Fibroblast of lung (primary cell): ENCODE data around the gene BHLHA9.

Experiments used
- EZH2 ChIP-seq: IDR thresholded peaks from 2 replicates; pipeline ENCODE4 v1.5.1; 2012; ENCODE audit warnings: low read length, control low read depth, mild to moderate bottlenecking; ENCODE audit errors: missing control alignments
- TF ChIP-seq, protein P1 (sequence below), 2 donors: IDR thresholded peaks in 1 of 2; conservative IDR thresholded peaks in 1 of 2; 1 replicate in 1 of 2; 2 replicates in 1 of 2; pipeline ENCODE4 v1.5.1; 2011 to 2012; ENCODE audit warnings: low read length in 2 of 2, control low read depth in 1 of 2, inconsistent platforms in 1 of 2, low read depth in 1 of 2, mild to moderate bottlenecking in 1 of 2

DNA sequence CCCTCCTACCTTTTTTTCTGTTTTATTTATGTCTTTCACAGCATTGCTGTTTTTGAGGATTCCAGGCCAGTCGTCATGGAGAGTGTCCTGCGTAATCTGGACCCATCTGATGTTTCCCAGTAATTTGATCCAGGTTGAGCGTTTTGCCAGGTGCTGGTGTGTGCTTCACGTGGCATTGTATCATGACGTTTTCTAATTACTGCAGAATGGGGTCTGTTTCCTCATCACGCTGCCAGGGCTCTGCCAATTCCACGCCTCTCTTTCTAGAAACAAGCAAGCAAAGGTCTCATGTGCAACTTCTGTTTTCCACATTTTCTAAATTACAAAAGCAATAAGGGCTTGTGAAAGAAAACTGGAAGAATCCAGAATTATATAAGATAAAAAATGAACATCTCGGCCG lies 28.3 kb upstream of the BHLHA9 start:
- no peak for TF ChIP-seq EZH2
- TF ChIP-seq, protein P1, sequence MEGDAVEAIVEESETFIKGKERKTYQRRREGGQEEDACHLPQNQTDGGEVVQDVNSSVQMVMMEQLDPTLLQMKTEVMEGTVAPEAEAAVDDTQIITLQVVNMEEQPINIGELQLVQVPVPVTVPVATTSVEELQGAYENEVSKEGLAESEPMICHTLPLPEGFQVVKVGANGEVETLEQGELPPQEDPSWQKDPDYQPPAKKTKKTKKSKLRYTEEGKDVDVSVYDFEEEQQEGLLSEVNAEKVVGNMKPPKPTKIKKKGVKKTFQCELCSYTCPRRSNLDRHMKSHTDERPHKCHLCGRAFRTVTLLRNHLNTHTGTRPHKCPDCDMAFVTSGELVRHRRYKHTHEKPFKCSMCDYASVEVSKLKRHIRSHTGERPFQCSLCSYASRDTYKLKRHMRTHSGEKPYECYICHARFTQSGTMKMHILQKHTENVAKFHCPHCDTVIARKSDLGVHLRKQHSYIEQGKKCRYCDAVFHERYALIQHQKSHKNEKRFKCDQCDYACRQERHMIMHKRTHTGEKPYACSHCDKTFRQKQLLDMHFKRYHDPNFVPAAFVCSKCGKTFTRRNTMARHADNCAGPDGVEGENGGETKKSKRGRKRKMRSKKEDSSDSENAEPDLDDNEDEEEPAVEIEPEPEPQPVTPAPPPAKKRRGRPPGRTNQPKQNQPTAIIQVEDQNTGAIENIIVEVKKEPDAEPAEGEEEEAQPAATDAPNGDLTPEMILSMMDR (conservative IDR thresholded peaks at IDR 0.05 in 1 of 2, IDR thresholded peaks at IDR 0.05 in 1 of 2; ENCODE audit: low read depth in 1 of 2, low read length in 2 of 2) = no peak
